SH-SY5Y (cell line): ENCODE measurements around the gene NIN.

ENCODE experiments used
- GATA2 ChIP-seq: IDR thresholded peaks from 2 replicates; pipeline ENCODE4 v1.6.1; 2011; ENCODE audit warnings: mild to moderate bottlenecking, low read depth, low read length
- GATA3 ChIP-seq: IDR thresholded peaks from 2 replicates; pipeline ENCODE4 v1.6.1; 2011; ENCODE audit warnings: low read depth, mild to moderate bottlenecking, low read length, moderate library complexity

DNA sequence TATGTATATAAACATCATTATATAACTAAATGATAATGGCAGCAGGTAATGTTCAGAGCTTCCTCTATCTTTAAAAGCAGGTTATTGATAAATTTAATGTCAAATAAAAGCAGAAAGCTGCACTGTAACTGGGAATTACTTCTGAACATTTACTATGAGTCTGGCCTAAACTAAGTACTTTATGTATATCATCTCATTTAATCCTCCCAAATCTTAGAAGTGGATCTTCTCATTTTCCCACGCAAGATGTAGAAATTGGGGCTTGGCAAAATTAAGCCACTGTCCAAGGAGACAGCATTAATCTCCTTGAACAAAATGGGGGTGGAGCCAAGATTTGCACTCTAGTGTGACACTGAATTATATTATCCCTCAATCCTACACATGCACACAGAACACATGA lies 5.7 kb downstream of the NIN start:
- no peak for TF ChIP-seq GATA2
- TF ChIP-seq GATA3: no peak
